RWPE2 (cell line): ENCODE data around the gene HSPA14.
"Not testable (repeated sequence)": the region's sequence is repeated elsewhere in the genome, so short reads cannot be mapped to it uniquely, and the experiment has no call there.

ENCODE experiments used
- ATAC-seq: fragments of 200-7000 bp; cut with Tn5 transposase; 3 replicates; pipeline ENCODE4 v1.9.1; 2021; ENCODE audit warnings: low read depth
- DNase-seq: peaks from one replicate; pipeline ENCODE4 v3.0.0-alpha.2; 2020; ENCODE audit warnings: low spot score
- H3K27ac ChIP-seq: fragments of 450-650 bp; 2 replicates; pipeline ENCODE4 v1.5.1; 2017; ENCODE audit warnings: mild to moderate bottlenecking; ENCODE audit not compliant: poor library complexity, severe bottlenecking
- H3K27me3 ChIP-seq: fragments of 250-450 bp; sonication (Bioruptor Pico); 2 replicates; pipeline ENCODE4 v1.5.1; 2021; ENCODE audit warnings: mild to moderate bottlenecking, moderate library complexity; ENCODE audit not compliant: insufficient read depth, poor library complexity, severe bottlenecking
- H3K36me3 ChIP-seq: fragments of 250-450 bp; sonication (Bioruptor Pico); 2 replicates; pipeline ENCODE4 v1.5.1; 2020; ENCODE audit warnings: low read depth, mild to moderate bottlenecking, moderate library complexity
- H3K4me1 ChIP-seq: fragments of 250-450 bp; sonication (Bioruptor Pico); 2 replicates; pipeline ENCODE4 v1.5.1; 2021; ENCODE audit warnings: mild to moderate bottlenecking, moderate library complexity; ENCODE audit not compliant: insufficient read depth, poor library complexity, severe bottlenecking
- H3K4me3 ChIP-seq: fragments of 250-450 bp; sonication (Bioruptor Pico); 2 replicates; pipeline ENCODE4 v1.5.1; 2021; ENCODE audit warnings: mild to moderate bottlenecking, moderate library complexity; ENCODE audit not compliant: severe bottlenecking
- H3K9me3 ChIP-seq: fragments of 250-450 bp; sonication (Bioruptor Pico); 2 replicates; pipeline ENCODE4 v1.5.1; 2021; ENCODE audit warnings: mild to moderate bottlenecking, moderate library complexity; ENCODE audit not compliant: severe bottlenecking
- TF ChIP-seq, protein P1 (sequence below): fragments of 450-650 bp; IDR thresholded peaks from one replicate; pipeline ENCODE4 v1.5.1; 2017; ENCODE audit warnings: mild to moderate bottlenecking, moderate library complexity; ENCODE audit not compliant: poor library complexity, severe bottlenecking

HSPA14 gene

GRCh38 chr10:14906765-14907164, 68.7 kb downstream of the HSPA14 start:
- no peak for ATAC-seq
- DNase-seq = no peak
- peaks cover 95% of the 10 kb centered on the region for H3K36me3 ChIP-seq

GRCh38 chr10:14907591-14907990, 69.5 kb downstream of the HSPA14 start:
- H3K9me3 ChIP-seq, H3K27ac ChIP-seq, H3K4me1 ChIP-seq, H3K4me3 ChIP-seq, H3K27me3 ChIP-seq, ATAC-seq, DNase-seq: not testable (repeated sequence)
- peaks cover 95% of the 10 kb centered on the region for H3K36me3 ChIP-seq

More at GRCh38 chr10:14906765-14907164, 68.7 kb downstream of the HSPA14 start:
- peaks cover 4% of the 10 kb centered on the region for H3K9me3 ChIP-seq
- TF ChIP-seq, protein P1, sequence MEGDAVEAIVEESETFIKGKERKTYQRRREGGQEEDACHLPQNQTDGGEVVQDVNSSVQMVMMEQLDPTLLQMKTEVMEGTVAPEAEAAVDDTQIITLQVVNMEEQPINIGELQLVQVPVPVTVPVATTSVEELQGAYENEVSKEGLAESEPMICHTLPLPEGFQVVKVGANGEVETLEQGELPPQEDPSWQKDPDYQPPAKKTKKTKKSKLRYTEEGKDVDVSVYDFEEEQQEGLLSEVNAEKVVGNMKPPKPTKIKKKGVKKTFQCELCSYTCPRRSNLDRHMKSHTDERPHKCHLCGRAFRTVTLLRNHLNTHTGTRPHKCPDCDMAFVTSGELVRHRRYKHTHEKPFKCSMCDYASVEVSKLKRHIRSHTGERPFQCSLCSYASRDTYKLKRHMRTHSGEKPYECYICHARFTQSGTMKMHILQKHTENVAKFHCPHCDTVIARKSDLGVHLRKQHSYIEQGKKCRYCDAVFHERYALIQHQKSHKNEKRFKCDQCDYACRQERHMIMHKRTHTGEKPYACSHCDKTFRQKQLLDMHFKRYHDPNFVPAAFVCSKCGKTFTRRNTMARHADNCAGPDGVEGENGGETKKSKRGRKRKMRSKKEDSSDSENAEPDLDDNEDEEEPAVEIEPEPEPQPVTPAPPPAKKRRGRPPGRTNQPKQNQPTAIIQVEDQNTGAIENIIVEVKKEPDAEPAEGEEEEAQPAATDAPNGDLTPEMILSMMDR = no peak
- H3K4me1 ChIP-seq = no peaks in the 10 kb centered on the region
- no peak overlapping the region for H3K27ac ChIP-seq
- no peaks in the 10 kb centered on the region for H3K27me3 ChIP-seq
- no peak overlapping the region for H3K4me3 ChIP-seq

GRCh38 chr10:14909101-14909500, 71.0 kb downstream of the HSPA14 start:
- Histone ChIP-seq H3K4me1 (no peaks in the 10 kb centered on the region), H3K27ac (no peak overlapping the region), H3K4me3 (no peak overlapping the region), H3K9me3 (peaks cover 4% of the 10 kb centered on the region), H3K36me3 (peaks cover 96% of the 10 kb centered on the region), H3K27me3 (no peaks in the 10 kb centered on the region)
- ATAC-seq = no peak
- TF ChIP-seq, protein P1 = no peak
- DNase-seq = no peak

- H3K36me3 ChIP-seq = peaks cover 96% of the 10 kb centered on the region
- H3K4me3 ChIP-seq = no peak overlapping the region
- TF ChIP-seq, protein P1 = no peak
- peaks cover 4% of the 10 kb centered on the region for H3K9me3 ChIP-seq
- ATAC-seq = no peak
- no peaks in the 10 kb centered on the region for H3K27me3 ChIP-seq
- H3K27ac ChIP-seq = no peak overlapping the region
- no peak for DNase-seq
- H3K4me1 ChIP-seq = no peaks in the 10 kb centered on the region
Observed at GRCh38 chr10:14910953-14911352, 72.8 kb downstream of the HSPA14 start.

- Histone ChIP-seq H3K27ac (no peak overlapping the region), H3K36me3 (peaks cover 96% of the 10 kb centered on the region), H3K4me1 (no peaks in the 10 kb centered on the region), H3K9me3 (peaks cover 7% of the 10 kb centered on the region), H3K27me3 (no peaks in the 10 kb centered on the region), H3K4me3 (no peak overlapping the region)
- ATAC-seq (no peak), DNase-seq (no peak)
- TF ChIP-seq, protein P1 = no peak
Observed at GRCh38 chr10:14911801-14912200, 73.7 kb downstream of the HSPA14 start.
